ENCODE results near the gene RAD18.

The RAD18 gene

GRCh38 chr3:8963137-8963853 lies at the start of gene RAD18:
RAD18 (minus strand) TSS chr3:8963472; CDS start chr3:8963385, 87 bp downstream.
- peak; percentile 86 to 90 (median 88) for DNase-seq (ENCODE audit: low read depth in 2 of 3, low spot score in 1 of 3)

- no peak for DNase-seq (ENCODE audit: low read depth in 2 of 3, low spot score in 1 of 3)
Observed at GRCh38 chr3:9012521-9012920, 49.2 kb upstream of the RAD18 start.

- no peak for DNase-seq (ENCODE audit: low read depth in 2 of 3, low spot score in 1 of 3)
Observed at GRCh38 chr3:9009976-9010545, 46.8 kb upstream of the RAD18 start.

- DNase-seq (ENCODE audit: low read depth in 2 of 3, low spot score in 1 of 3), result no peak
Observed at GRCh38 chr3:9008550-9009255, 45.4 kb upstream of the RAD18 start.

GRCh38 chr3:9007928-9008327 lies 44.7 kb upstream of the RAD18 start:
- DNase-seq (ENCODE audit: low read depth in 2 of 3, low spot score in 1 of 3), result no peak

- DNase-seq (ENCODE audit: low read depth in 2 of 3, low spot score in 1 of 3), result no peak
Observed at GRCh38 chr3:9007213-9007612, 43.9 kb upstream of the RAD18 start.

GRCh38 chr3:9000041-9000440 lies 36.8 kb upstream of the RAD18 start:
- DNase-seq (ENCODE audit: low read depth in 2 of 3, low spot score in 1 of 3), result no peak

- DNase-seq (ENCODE audit: low read depth in 2 of 3, low spot score in 1 of 3), result no peak
Observed at GRCh38 chr3:8997151-8997550, 33.9 kb upstream of the RAD18 start.

- no peak for DNase-seq (ENCODE audit: low read depth in 2 of 3, low spot score in 1 of 3)
Observed at GRCh38 chr3:8996681-8997121, 33.4 kb upstream of the RAD18 start.

- DNase-seq (ENCODE audit: low read depth in 2 of 3, low spot score in 1 of 3), result no peak
Observed at GRCh38 chr3:8996216-8996615, 32.9 kb upstream of the RAD18 start.

GRCh38 chr3:8994226-8994625 lies 31.0 kb upstream of the RAD18 start:
- DNase-seq (ENCODE audit: low read depth in 2 of 3, low spot score in 1 of 3), result no peak

- DNase-seq (ENCODE audit: low read depth in 2 of 3, low spot score in 1 of 3), result no peak
Observed at GRCh38 chr3:8993331-8993730, 30.1 kb upstream of the RAD18 start.

- DNase-seq (ENCODE audit: low read depth in 2 of 3, low spot score in 1 of 3), result no peak
Observed at GRCh38 chr3:8992854-8993253, 29.6 kb upstream of the RAD18 start.

GRCh38 chr3:8992199-8992598 lies 28.9 kb upstream of the RAD18 start:
- no peak for DNase-seq (ENCODE audit: low read depth in 2 of 3, low spot score in 1 of 3)

- no peak for DNase-seq (ENCODE audit: low read depth in 2 of 3, low spot score in 1 of 3)
Observed at GRCh38 chr3:8990266-8991215, 27.3 kb upstream of the RAD18 start.

- no peak for DNase-seq (ENCODE audit: low read depth in 2 of 3, low spot score in 1 of 3)
Observed at GRCh38 chr3:8988791-8989558, 25.7 kb upstream of the RAD18 start.

GRCh38 chr3:8988384-8988655 lies 25.0 kb upstream of the RAD18 start:
- DNase-seq (ENCODE audit: low read depth in 2 of 3, low spot score in 1 of 3), result no peak

GRCh38 chr3:8987645-8988383 lies 24.5 kb upstream of the RAD18 start:
- DNase-seq (ENCODE audit: low read depth in 2 of 3, low spot score in 1 of 3), result peak; percentile 38 to 59 (median 49)

- no peak for DNase-seq (ENCODE audit: low read depth in 2 of 3, low spot score in 1 of 3)
Observed at GRCh38 chr3:8987226-8987625, 24.0 kb upstream of the RAD18 start.

GRCh38 chr3:8986741-8987140 lies 23.5 kb upstream of the RAD18 start:
- DNase-seq (ENCODE audit: low read depth in 2 of 3, low spot score in 1 of 3), result no peak
